Measurements from ENCODE around the gene LZTR1.

LZTR1 gene

GRCh38 chr22:20983081-20983771, 1.1 kb downstream of the LZTR1 start:
- DNase-seq: no peak

GRCh38 chr22:20985720-20986119, 3.6 kb downstream of the LZTR1 start:
- DNase-seq: no peak

GRCh38 chr22:20986365-20986764, 4.3 kb downstream of the LZTR1 start:
- no peak for DNase-seq

GRCh38 chr22:20987375-20987774, 5.3 kb downstream of the LZTR1 start:
- no peak for DNase-seq

GRCh38 chr22:20988573-20989322, 6.7 kb downstream of the LZTR1 start:
- no peak for DNase-seq

GRCh38 chr22:20989323-20990138, 7.4 kb downstream of the LZTR1 start:
- no peak for DNase-seq

- DNase-seq: no peak
Observed at GRCh38 chr22:20990184-20991180, 8.4 kb downstream of the LZTR1 start.

GRCh38 chr22:20991252-20992055, 9.4 kb downstream of the LZTR1 start:
- DNase-seq: no peak

GRCh38 chr22:20992056-20992442, 10.0 kb downstream of the LZTR1 start:
- no peak for DNase-seq

GRCh38 chr22:20992456-20993303, 10.6 kb downstream of the LZTR1 start:
- DNase-seq: no peak

GRCh38 chr22:20993304-20994127, 11.4 kb downstream of the LZTR1 start:
- no peak for DNase-seq

- no peak for DNase-seq
Observed at GRCh38 chr22:20994128-20994901, 12.2 kb downstream of the LZTR1 start.

GRCh38 chr22:20994902-20995241, 12.8 kb downstream of the LZTR1 start:
- DNase-seq: no peak

- no peak for DNase-seq
Observed at GRCh38 chr22:20995329-20996030, 13.4 kb downstream of the LZTR1 start.

- DNase-seq: no peak
Observed at GRCh38 chr22:20996031-20996410, 13.9 kb downstream of the LZTR1 start.

GRCh38 chr22:20996598-20997535, 14.8 kb downstream of the LZTR1 start:
- no peak for DNase-seq

Data from NCI-H526 treated with DMSO at 0.1 percent for 48 hours (cell line).